IPS-18c (cell line): ENCODE results near the gene TATDN2.
A peak's percentile ranks its signal among the peaks of the same experiment; 100 is the strongest.

ENCODE experiments used
- H3K4me3 ChIP-seq: 2 replicates; pipeline ENCODE4 v1.7.0; 2013; ENCODE audit warnings: low read depth, mild to moderate bottlenecking, low read length, moderate library complexity; ENCODE audit not compliant: insufficient read depth
- H3K9me3 ChIP-seq: one replicate; pipeline ENCODE4 v1.6.1; 2013; ENCODE audit warnings: mild to moderate bottlenecking, low read length, moderate library complexity; ENCODE audit not compliant: control insufficient read depth, insufficient read depth

The TATDN2 gene

GRCh38 chr3:10299679-10300078 lies 51.4 kb downstream of the TATDN2 start:
- no peaks in the 10 kb centered on the region for H3K9me3 ChIP-seq
- H3K4me3 ChIP-seq: no peak overlapping the region

GRCh38 chr3:10300087-10300486 lies 51.8 kb downstream of the TATDN2 start:
- no peaks in the 10 kb centered on the region for H3K9me3 ChIP-seq
- H3K4me3 ChIP-seq: no peak overlapping the region

DNA sequence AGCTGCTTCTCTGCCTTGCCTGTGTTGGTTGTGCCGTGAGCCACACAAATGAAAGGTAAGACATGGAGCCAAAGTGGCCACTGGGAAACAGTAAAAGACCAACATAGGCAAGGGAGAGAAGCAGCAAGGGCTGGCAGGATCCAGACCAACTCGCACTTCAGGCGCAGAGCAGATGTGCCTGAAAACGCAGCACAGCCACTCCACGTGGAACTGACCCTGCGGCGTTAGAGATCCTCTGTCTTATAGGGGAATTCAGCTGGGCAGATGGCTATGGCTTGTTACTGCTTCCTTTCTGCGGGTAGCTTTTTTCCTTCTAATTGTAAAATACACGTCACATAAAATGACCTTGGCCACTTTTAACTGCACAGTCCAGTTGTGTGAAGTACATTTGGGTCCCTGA lies 54.8 kb downstream of the TATDN2 start:
- Histone ChIP-seq H3K9me3 (no peaks in the 10 kb centered on the region), H3K4me3 (no peak overlapping the region)

- Histone ChIP-seq H3K9me3 (no peaks in the 10 kb centered on the region), H3K4me3 (no peak overlapping the region)
These were observed 55.5 kb downstream of the TATDN2 start for GRCh38 chr3:10303785-10304184.

DNA sequence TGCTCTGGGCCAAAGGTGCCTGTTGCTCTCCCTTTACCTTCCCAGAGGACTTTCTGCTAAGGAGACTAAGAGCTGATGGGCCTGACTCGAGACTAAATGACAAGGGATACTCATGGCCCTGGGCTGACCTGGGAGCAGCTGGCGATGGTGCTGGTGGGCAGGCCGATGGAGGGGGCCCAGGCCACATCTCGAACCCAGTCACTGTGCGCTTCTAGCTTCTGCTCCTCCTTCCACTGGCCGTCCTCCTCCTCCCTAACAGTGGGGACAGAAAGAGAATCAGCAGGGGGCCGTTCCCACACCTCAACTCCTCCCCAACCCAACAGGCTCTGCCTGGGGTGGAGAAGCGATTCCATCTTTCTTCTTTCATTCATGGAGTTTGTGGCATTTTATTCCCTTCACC lies 56.6 kb downstream of the TATDN2 start:
- H3K9me3 ChIP-seq: no peaks in the 10 kb centered on the region
- no peak overlapping the region for H3K4me3 ChIP-seq

DNA sequence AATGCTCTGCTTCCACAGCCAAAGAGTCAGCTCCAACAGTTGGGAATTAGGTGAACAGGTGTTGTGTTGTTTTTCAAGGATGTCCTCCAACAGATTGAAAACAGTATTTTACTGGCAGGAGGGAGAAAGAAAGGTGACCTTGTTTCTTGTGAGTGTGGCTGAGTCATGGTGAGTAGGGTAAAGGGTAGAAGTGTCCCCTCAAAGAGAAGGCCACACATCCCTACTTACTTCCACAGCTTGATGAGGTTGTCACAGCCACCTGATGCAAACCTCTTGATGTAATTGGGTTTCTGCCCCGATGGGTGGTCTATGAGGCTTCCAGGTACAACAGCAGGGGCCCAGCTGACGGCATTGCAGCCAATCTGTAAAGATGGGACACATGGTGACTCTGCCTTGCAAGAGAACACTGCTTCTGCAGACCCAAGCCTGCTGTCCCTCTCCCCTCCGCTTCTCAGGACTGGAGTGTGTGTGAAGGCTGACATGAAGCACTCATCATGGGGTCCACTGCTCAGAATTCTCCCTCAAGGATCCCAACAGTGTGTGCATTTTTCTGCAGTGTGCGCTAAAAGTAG lies 57.2 kb downstream of the TATDN2 start:
- Histone ChIP-seq H3K4me3 (no peak overlapping the region), H3K9me3 (no peaks in the 10 kb centered on the region)

DNA sequence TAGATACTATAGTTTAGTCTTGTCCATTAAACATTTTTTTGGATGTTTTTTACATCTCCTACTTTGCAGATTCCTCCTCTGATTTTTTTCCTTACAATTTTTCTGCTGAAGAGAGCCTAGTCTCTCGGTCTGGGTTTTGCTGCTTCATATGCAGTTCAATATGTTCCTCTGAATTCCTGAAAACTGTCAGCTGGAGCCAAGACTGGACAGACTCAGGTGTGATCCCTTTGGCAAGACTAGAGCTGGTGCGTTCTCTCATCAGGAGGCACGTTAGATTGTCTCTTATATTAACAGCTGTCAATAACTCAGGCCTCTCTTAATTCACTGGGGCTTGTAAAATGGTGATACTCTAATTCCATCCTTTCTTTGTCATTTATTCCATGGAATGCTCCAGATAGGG lies 57.9 kb downstream of the TATDN2 start:
- Histone ChIP-seq H3K4me3 (no peak overlapping the region), H3K9me3 (no peaks in the 10 kb centered on the region)

- Histone ChIP-seq H3K4me3 (no peak overlapping the region), H3K9me3 (no peaks in the 10 kb centered on the region)
These were observed 60.4 kb downstream of the TATDN2 start for GRCh38 chr3:10308678-10309077.

DNA sequence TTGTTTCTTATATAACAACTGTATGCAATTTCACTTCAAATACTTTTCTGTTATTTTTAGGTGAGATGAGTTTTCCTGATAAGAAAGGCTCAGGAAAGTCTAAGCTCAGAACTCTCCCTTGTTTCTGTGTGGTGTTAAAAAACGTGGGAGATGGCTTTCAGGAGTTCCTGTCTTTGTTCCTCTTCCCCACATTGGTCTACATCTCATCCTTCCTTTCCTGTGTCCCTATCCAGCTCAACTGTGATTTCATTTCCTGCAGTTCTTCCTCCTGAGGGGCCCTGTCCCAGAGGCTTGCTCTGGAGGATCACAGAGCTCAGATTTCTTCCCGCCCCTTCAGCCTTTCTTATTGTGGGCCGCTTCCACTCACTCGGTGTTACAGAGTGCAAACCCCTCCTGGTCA lies 61.5 kb downstream of the TATDN2 start:
- no peaks in the 10 kb centered on the region for H3K9me3 ChIP-seq
- no peak overlapping the region for H3K4me3 ChIP-seq

DNA sequence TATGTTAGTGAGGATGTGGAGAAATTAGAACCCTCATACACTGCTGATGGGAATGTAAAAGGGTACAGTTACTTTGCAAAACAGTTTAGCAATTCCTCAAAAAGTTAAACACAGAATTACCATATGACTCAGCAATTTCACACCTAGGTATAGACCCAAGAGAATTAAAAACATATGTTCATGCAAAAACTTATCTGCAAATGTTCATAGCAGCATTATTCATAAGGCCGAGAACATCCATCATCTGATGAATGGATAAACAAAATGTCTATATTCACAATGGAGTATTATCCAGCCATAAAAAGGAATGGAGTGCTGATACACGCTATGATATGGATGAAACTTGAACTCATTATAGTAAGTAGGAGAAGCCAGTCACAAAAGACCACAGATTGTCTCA lies 62.3 kb downstream of the TATDN2 start:
- no peaks in the 10 kb centered on the region for H3K9me3 ChIP-seq

DNA sequence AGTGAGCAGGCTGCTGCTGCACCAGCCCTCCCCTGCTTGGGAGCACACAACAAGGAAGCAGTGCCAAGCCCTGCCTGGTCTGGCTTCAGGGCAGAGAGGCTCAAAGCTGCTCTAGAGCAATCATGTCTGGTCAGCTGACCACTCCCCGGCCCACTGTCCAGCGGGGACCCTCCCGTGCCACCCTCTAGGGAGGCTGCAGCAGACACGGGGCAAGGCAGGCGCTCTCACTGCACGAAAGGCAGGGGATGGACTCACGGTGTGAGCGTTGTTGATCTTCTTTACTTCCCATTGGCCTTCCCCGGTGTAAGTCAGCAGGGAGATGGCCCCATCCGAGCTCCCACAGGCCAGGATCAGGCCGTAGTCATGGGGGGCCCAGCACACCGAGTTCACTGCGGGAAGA lies 63.5 kb downstream of the TATDN2 start:
- H3K4me3 ChIP-seq: no peak overlapping the region
- H3K9me3 ChIP-seq: no peaks in the 10 kb centered on the region

More for the DNA sequence above, 62.3 kb downstream of the TATDN2 start:
- H3K4me3 ChIP-seq: no peak overlapping the region

DNA sequence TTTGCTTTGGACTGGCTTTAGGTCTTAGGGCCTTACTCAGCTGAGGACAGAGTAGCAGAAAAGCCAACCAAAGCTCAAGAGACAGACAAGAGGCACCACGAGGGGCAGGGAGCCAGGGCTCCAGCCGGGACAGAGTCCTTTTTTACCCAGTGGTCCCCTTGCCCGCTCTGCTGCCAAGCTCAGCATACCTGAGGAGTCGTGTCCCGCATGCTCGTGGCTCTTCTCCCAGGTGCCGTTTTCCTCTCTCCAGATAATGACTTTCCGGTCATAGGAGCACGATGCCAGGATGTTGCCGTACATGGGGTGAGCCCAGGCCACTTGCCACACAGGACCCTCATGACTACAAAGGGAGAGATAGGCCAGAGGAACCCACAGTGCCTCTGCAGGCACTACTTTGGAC lies 64.1 kb downstream of the TATDN2 start:
- Histone ChIP-seq H3K9me3 (no peaks in the 10 kb centered on the region), H3K4me3 (no peak overlapping the region)

DNA sequence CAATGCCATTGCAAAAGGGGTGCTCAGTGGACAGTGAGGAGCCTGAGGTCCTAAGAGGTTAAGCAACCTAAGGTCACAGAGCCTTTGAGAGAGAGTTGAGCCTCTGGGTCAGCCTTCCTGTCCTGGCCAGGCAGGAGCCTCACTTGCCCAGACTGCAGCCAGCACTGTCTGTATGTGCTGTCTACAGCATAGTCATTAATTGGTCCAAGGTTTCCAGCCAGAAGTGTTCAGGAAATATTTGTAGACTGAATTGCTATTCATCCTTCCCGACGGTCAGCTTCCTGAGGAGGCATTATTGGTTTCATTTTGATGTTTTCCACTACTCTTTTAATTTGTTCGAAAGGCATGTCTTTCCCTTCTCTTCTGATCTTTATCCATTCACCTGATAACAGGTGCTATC lies 64.6 kb downstream of the TATDN2 start:
- no peak overlapping the region for H3K4me3 ChIP-seq
- H3K9me3 ChIP-seq: no peaks in the 10 kb centered on the region

GRCh38 chr3:10315101-10315500 lies 66.8 kb downstream of the TATDN2 start:
- no peaks in the 10 kb centered on the region for H3K9me3 ChIP-seq

DNA sequence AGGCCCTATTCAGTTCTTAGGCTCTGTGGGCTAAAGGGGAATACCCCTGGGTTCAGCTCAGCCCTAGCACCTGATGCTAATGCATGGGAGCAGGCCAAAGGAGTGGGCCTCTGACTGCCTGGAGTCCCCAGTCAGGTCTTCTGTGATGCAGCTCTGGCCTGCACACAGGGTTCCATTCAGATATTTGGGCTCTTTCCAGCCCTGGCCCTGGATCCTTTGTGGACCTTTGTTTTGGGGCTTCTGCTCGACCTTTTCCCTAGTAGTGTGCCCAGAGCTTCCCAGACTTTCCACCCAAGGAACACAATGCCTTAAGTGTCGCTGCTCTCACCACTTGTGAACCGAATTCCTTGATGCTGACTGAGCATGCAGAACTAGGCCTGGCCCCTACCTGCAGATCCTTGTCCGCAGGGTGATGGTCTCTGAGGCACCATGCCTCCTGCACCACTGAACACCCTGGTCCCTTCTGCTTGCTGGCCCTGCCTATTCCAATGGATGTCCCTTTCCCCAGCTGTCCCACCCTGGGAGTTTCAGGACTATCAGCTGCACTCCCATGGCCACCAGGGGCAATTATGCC lies 67.6 kb downstream of the TATDN2 start:
- Histone ChIP-seq H3K4me3 (no peak overlapping the region), H3K9me3 (no peaks in the 10 kb centered on the region)

More at GRCh38 chr3:10315101-10315500, 66.8 kb downstream of the TATDN2 start:
- no peak overlapping the region for H3K4me3 ChIP-seq

- no peak overlapping the region for H3K4me3 ChIP-seq
- no peaks in the 10 kb centered on the region for H3K9me3 ChIP-seq
These were observed 69.2 kb downstream of the TATDN2 start for GRCh38 chr3:10317311-10317960.

- Histone ChIP-seq H3K9me3 (no peaks in the 10 kb centered on the region), H3K4me3 (no peak overlapping the region)
These were observed 69.7 kb downstream of the TATDN2 start for GRCh38 chr3:10317961-10318350.

- Histone ChIP-seq H3K9me3 (no peaks in the 10 kb centered on the region), H3K4me3 (no peak overlapping the region)
These were observed 71.0 kb downstream of the TATDN2 start for GRCh38 chr3:10319251-10319650.

GRCh38 chr3:10319804-10320203 lies 71.5 kb downstream of the TATDN2 start:
- H3K4me3 ChIP-seq: peak overlapping the region; percentile 98

More at GRCh38 chr3:10319804-10320203, 71.5 kb downstream of the TATDN2 start:
- no peaks in the 10 kb centered on the region for H3K9me3 ChIP-seq
